Stimulated activated CD4-positive, alpha-beta T cell treated with anti-CD3 and anti-CD28 coated beads, Interleukin-12 subunit alpha, Interleukin-12 subunit beta, amount 100 ng/mL, for 24 hours (primary cell): ENCODE results near the gene RASSF1.
A peak's percentile ranks its signal among the peaks of the same experiment; 100 is the strongest.
"Not testable (repeated sequence)": the region's sequence is repeated elsewhere in the genome, so short reads cannot be mapped to it uniquely, and the experiment has no call there.

ENCODE experiments used
- DNase-seq, 2 experiments: peaks; one replicate each; pipeline ENCODE4 v3.0.0-alpha.2; 2020; ENCODE audit warnings: low read depth in 2 of 2

The RASSF1 gene

GRCh38 chr3:50323614-50324199, 16.9 kb downstream of the RASSF1 start:
- DNase-seq: no peak

- no peak for DNase-seq
These were observed 17.5 kb downstream of the RASSF1 start for GRCh38 chr3:50323092-50323600.

GRCh38 chr3:50322386-50323091, 18.1 kb downstream of the RASSF1 start, which contains the start of gene HYAL2:
Gene HYAL2 (minus strand): TSS chr3:50322745. CDS start chr3:50320489, 2,256 bp downstream.
- no peak for DNase-seq

GRCh38 chr3:50322115-50322385, 18.6 kb downstream of the RASSF1 start:
- DNase-seq: no peak

GRCh38 chr3:50321336-50322114, 19.1 kb downstream of the RASSF1 start:
- peak; percentile 65 to 82 for DNase-seq

- DNase-seq: peak in 1 of 2 experiments; percentile 41
These were observed 19.7 kb downstream of the RASSF1 start for GRCh38 chr3:50320853-50321335.

- DNase-seq: no peak
These were observed 20.6 kb downstream of the RASSF1 start for GRCh38 chr3:50319894-50320625.

- no peak for DNase-seq
These were observed 21.3 kb downstream of the RASSF1 start for GRCh38 chr3:50319181-50319893.

GRCh38 chr3:50318615-50319014, 22.0 kb downstream of the RASSF1 start:
- DNase-seq: no peak

GRCh38 chr3:50318163-50318562, 22.5 kb downstream of the RASSF1 start:
- DNase-seq: no peak

GRCh38 chr3:50317300-50317699, 23.3 kb downstream of the RASSF1 start:
- no peak for DNase-seq

- DNase-seq: no peak
These were observed 23.9 kb downstream of the RASSF1 start for GRCh38 chr3:50316657-50317242.

- no peak for DNase-seq
These were observed 25.8 kb downstream of the RASSF1 start for GRCh38 chr3:50314816-50315215.

GRCh38 chr3:50314342-50314741, 26.3 kb downstream of the RASSF1 start:
- no peak for DNase-seq

GRCh38 chr3:50312041-50312440, 28.6 kb downstream of the RASSF1 start:
- not testable (repeated sequence) for DNase-seq

GRCh38 chr3:50304601-50305000, 36.0 kb downstream of the RASSF1 start:
- DNase-seq: no peak

GRCh38 chr3:50303013-50303815, 37.4 kb downstream of the RASSF1 start, which contains the start of gene HYAL1:
Gene HYAL1 (minus strand): TSS chr3:50303574. CDS start chr3:50302956, 618 bp downstream.
- DNase-seq: no peak

- DNase-seq: no peak
These were observed 38.3 kb downstream of the RASSF1 start for GRCh38 chr3:50302095-50303012.
